ENCODE results near the gene KCNQ2.

The KCNQ2 gene

GRCh38 chr20:63501818-63502670 lies 29.6 kb upstream of the KCNQ2 start:
- no peak for DNase-seq

GRCh38 chr20:63500902-63501817 lies 28.7 kb upstream of the KCNQ2 start:
- no peak for DNase-seq

- no peak for DNase-seq
Measured at GRCh38 chr20:63500151-63500901, 27.9 kb upstream of the KCNQ2 start.

- no peak for DNase-seq
Measured at GRCh38 chr20:63499338-63499969, 27.0 kb upstream of the KCNQ2 start.

GRCh38 chr20:63498960-63499337 lies 26.5 kb upstream of the KCNQ2 start, which contains the start of gene EEF1A2:
TSS of gene EEF1A2 (minus strand) at chr20:63499083. CDS start at chr20:63497763, 1,320 bp downstream.
- DNase-seq = no peak

- DNase-seq = peak; percentile 8
Measured at GRCh38 chr20:63497946-63498935, 25.8 kb upstream of the KCNQ2 start.

- no peak for DNase-seq
Measured at GRCh38 chr20:63497138-63497945, 24.9 kb upstream of the KCNQ2 start.

- no peak for DNase-seq
Measured at GRCh38 chr20:63496596-63497120, 24.2 kb upstream of the KCNQ2 start.

- peak; percentile 61 for DNase-seq
Measured at GRCh38 chr20:63495741-63496595, 23.5 kb upstream of the KCNQ2 start.

- DNase-seq = no peak
Measured at GRCh38 chr20:63495167-63495720, 22.8 kb upstream of the KCNQ2 start.

- no peak for DNase-seq
Measured at GRCh38 chr20:63494420-63495166, 22.1 kb upstream of the KCNQ2 start.

GRCh38 chr20:63494084-63494419 lies 21.6 kb upstream of the KCNQ2 start:
- DNase-seq = no peak

- DNase-seq = no peak
Measured at GRCh38 chr20:63493563-63494020, 21.1 kb upstream of the KCNQ2 start.

GRCh38 chr20:63492982-63493381 lies 20.5 kb upstream of the KCNQ2 start:
- DNase-seq = no peak

- DNase-seq = no peak
Measured at GRCh38 chr20:63492518-63492917, 20.1 kb upstream of the KCNQ2 start.

- DNase-seq = no peak
Measured at GRCh38 chr20:63491635-63492230, 19.3 kb upstream of the KCNQ2 start.

- DNase-seq = no peak
Measured at GRCh38 chr20:63491078-63491477, 18.6 kb upstream of the KCNQ2 start.

All from midbrain (tissue), 1 donor.